SKM-1 (cell line): ENCODE results near the gene HVCN1.
"Not testable (repeated sequence)": the region's sequence is repeated elsewhere in the genome, so short reads cannot be mapped to it uniquely, and the experiment has no call there.

Source experiments
- DNase-seq: peaks from one replicate; lab custom pipeline; 2025; ENCODE audit not compliant: unreplicated experiment; lab: John Stamatoyannopoulos, UW

The HVCN1 gene, protein sequence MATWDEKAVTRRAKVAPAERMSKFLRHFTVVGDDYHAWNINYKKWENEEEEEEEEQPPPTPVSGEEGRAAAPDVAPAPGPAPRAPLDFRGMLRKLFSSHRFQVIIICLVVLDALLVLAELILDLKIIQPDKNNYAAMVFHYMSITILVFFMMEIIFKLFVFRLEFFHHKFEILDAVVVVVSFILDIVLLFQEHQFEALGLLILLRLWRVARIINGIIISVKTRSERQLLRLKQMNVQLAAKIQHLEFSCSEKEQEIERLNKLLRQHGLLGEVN

DNA sequence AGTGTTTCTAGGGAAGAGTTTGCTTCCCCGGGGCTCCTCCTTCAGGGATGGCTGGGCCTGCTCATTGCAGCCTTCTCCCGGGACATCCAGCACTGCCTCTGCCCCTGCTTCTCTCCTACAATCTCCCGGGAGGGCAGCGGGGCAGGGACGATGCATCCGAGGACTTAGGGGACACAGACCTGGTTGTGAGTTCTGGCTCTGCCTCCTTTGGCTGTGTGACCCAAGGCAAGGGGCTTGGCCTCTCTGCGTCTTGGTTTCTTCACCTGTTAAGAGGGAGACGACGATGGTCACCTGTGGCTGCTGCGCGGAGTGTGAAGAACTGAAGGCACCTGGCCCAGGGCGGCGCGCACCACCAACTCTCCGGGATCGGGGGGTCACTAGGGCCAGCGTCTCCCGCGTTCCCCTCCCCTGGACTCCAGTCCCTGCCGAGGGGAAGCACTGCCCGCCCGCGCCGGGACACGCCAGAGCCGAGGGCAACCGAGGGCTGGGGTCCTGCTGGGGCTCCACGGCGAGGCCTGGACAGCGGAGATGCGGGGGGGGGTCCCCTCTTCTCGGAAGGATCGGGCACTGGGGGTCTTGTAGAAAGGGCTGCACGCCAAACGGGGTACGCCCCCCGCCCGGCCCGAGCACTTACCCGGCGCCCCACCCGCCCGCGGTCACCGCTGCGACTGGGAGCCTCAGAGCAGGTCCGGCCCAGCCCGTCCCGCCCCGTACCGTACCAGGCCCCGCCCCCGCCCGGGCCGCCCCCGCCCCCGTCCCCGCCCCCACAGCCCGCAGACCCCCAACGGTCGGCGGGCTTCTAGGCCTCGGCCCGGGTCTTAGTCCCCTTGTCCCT, at the start of gene HVCN1:
HVCN1 (minus strand) TSS at position 670 of the 835 bp plus-strand sequence. CDS start 5,870 bp downstream, outside the sequence.
- DNase-seq, result no peak

DNA sequence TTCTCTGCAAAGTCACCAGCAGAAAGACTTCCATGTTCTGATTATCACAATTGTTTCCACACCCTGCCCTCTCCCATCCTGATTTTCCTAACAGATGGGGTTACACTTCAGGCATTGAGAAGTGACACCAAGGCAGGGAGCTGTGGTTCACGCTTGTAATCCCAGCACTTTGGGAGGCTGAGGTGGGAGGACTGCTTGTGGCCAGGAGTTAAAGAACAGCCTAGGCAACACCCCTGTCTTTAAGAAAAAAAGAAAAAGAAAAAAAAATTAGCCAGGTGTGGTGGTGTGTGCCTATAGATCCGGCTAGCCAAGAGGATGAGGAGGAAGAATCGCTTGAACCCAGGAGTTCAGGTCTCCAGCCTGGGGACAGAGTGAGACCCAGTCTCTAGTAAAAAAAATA, 48.6 kb upstream of the HVCN1 start:
- DNase-seq, result no peak

DNA sequence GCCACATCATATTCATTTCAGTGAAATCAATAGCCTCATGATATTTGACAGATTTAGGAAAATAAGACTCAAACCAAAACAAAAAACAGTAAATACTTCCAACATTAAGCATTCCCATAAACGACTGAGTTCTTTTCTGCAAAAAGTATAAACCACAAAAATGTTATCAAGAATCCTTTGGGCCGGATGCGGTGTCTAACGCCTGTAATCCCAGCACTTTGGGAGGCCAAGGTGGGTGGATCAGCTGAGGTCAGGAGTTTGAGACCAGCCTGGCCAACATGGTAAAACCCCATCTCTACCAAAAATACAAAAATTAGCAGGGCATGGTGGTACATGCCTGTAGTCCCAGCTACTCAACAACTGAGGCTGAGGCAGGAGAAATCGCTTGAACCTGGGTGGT, 48.1 kb upstream of the HVCN1 start:
- not testable (repeated sequence) for DNase-seq

DNA sequence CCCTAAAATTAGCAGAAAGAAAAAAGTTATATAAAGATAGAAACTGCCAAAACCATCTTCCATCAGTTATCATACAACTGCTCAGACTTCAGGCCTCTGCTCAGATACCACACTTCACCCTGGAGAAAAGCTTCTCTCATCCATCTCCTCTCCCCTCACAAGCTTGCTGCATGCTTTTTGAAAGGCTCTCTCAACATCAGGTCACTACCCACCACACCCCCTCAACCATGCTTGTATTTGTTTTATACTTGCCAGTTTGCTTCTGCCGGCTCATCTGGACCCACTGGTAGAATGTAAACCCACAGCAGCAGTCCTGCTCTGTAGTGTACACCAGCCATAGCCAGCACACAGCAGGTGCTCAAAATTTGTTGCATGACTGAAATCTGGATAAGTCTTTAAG, 45.0 kb upstream of the HVCN1 start:
- no peak for DNase-seq

DNA sequence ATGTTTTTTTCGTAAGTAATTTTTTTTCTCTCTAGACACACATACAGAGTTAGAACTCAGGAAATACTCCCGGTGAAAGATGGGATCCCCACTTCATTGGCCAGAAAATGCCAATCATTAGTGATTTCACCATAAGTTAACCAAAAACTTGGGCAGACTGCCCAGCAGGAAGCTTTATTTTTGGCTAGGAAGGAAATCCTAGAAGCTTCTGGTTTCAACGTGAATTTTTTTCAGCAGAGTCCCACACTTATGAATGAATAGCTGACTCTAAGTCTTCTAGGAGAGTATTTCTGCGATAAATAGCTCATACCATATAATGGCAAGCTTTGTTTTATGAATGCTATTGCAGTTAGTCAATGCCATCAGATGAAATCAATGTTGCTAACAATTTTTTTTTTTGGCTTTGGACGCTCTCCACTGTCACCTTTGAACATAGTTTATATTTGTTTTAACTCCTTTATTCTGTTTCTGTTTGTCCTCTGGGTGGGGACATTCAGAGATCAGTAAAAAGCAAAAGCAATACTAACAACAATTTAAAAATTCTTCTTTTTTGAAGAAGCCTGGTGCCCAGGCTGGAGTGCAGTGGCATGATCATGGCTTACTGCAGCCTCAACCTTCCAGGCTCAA, 44.3 kb upstream of the HVCN1 start:
- no peak for DNase-seq

DNA sequence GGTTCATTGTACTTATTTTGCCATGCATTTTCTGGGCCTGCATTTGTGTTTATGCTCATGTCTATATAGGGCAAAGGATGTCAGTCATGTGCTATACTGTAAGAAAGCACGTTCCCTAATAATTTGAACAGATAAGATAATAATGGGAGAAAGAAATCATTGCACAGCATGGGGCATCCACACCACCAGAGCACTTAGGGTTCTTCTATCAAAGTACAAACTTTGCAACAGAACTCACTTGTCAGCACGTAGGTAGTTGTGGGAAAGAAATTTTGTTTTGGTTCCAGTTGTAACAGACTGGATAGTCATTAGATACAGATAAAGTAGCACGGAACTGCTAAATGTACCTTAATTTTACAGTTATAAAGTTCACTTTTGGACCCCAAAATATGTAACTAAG, 43.7 kb upstream of the HVCN1 start:
- no peak for DNase-seq

DNA sequence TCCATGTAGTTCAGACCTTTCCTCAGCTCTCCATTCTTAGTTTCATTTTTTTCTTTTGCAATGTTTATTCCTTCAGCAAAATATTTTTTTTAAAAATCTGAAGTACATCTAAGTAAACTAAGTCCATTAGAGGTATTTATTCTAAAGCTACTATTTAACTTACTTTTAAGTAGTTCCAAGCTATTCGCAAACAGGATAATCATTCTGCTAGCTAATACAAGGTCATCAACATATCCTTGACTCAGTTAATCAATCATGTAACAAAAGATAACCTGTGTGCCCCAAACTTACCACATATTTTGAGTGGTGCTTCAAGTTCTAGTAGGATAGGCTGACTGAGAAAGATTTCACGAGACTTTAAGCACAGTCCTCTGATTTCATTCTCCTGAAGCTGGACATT, 42.6 kb upstream of the HVCN1 start:
- no peak for DNase-seq

DNA sequence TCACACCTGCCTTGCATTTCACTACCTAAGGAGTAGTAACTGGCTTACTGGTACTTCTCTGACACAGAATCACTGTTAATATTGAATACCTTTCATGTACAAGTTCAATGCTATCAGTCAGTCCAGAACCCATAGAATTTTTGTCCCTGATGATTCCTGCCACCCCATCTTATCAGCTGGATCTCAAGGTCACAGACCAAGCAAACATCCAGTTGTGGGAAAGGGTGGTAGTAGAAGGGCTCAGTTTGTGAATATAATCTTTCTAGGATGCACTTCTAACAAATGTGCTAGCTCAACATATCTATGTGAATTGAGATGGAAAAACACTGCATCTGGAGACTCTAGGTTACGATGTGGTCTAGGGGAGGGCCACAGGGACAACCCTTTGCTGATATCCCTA, 39.7 kb upstream of the HVCN1 start:
- no peak for DNase-seq

DNA sequence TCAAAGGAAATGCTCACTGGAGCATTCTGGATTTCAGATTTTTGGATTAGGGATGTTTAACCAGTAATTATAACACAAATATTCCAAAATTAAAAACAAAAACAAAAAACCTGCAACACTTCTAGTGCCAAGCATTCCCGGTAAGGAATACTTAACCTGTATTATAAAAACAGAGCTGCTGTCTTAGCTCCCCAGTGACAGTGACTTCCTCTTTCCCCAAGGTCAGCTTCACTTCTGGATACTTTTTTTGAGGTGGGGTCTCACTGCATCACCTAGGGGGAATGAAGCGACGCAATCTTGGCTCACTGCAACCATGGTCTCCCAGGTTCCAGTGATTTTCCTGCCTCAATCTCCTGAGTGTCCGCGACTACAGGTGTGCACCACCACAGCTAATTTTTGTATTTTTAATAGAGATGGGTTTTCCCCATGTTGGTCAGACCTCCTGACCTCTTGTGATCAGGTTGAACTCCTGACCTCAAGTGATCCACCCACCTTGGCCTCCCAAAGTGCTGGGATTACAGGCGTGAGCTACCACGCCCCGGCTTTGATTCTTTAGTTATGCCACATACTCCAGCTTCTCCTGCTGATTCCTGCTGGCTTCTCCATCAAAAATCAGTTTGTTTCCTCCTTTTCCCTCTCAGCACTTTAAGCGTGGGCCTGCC, 37.9 kb upstream of the HVCN1 start:
- no peak for DNase-seq

DNA sequence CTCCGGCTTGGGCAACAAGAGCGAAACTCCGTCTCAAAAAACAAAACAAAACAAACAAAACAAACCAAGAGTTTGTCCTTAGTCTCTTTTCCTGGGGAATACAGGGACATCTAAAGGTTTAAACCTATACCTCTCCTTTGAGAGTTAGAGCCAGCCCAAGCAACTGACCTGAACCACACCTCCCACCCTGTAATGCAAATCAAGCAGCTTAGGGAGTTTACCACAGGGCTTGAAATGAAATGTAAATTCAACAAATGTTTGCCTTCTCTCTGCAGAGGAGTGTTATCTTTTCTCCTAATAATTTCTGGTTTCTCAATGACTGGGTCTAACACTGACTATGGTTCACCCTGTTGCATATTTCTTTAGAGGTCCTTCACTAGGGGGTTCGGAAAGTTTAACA, 37.1 kb upstream of the HVCN1 start:
- no peak for DNase-seq

DNA sequence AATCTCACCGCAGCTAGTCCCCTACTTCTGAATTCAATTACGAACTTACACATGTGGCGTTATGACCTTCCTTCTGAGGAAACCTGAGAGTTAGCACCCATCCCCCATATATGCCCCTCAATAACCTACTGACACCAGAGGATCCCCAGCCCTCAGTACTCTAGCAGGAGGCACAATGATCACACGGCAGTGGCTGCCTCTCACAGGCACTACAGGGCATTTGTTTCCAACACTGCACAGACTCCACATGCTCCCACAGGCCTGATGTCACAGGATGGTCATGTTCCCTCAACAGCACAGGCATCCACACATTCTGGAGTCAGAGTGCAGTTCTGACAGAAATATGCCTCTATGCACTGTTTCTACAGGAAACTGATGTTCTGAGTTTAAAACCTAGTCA, 36.4 kb upstream of the HVCN1 start:
- no peak for DNase-seq

DNA sequence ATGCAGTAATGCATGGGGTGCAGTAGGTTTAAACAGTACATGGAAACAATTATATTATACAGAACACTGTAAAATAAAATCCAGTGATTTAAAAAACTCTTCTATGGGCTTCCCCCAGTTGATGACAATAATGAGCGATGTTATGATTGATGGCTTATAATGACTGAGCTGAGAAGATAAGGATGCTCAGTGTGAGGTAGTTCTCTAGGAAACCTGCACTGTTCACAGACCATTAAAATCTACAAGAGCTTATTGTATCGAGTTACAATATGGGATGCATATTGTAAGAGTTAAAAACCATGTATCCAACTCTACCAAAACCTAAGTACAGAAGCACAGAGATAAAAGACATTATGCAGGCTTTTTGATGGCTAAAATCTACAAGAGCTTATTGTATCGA, 34.0 kb upstream of the HVCN1 start:
- DNase-seq, result not testable (repeated sequence)

DNA sequence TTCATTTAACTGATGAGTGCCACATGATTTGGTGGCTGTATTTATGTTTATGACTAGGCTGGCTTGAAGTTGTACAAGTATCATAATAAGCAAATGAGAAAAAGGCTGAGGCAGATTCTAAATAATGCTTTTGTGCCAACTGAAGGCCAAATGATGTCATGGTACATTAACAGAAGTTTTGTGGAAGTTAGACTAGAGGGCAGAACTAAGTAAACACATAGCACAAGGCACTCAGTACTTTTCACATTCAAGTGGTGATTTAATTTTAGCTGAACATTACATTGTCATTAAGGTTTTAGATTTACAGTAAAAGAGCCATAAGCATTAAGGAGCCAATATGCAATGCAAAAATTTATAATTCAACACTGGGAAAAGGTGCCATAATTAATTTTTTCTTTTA, 32.7 kb upstream of the HVCN1 start:
- no peak for DNase-seq

DNA sequence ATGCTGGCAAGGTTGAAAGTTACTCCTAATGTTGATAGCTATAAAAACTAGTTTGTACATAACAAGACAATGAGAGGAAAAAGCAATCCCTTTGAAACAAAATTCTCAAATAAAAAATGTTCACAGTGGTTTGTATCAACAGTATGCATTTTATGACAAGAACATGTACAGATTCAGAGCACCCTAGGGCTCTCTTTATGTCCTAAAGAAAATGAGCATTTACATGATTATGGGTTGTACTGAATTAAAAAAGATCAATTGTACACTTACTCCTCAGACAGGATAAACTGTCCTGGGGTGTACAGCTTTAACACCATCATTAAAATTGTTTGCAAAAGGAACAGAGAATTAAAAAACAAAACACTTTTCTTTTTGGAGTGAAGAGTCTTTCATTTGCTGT, 31.6 kb upstream of the HVCN1 start:
- no peak for DNase-seq

DNA sequence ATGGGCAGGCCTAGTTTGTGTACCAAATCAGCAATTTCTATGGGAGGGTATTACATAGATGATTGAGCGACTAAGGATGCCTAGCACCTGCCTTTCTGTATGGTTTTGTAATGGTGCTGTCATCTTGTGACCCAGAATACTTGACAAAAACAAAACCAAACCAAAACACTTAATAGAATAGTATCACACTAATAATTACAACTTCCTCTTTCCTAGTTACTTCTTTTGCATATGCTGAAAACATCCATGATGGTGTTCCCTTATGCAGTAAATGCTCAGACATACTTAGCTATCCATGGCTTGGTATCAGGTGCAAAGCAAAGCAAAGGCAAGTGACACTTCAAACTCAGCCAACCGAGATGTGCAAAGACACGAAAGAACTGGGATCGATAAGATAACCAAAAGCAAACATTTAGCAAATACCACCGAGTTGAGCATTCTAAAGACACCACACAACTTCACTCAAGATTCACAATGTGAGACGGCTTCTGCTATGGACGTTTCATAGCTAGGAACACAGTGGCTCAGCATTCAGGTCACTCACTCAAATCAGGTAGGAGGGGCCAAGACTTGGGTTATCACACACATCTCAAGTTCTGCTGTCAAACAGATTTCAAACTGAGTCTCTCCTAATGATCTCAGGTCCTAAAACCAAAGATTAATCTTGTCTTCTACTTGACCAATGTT, 29.4 kb upstream of the HVCN1 start:
- no peak for DNase-seq

DNA sequence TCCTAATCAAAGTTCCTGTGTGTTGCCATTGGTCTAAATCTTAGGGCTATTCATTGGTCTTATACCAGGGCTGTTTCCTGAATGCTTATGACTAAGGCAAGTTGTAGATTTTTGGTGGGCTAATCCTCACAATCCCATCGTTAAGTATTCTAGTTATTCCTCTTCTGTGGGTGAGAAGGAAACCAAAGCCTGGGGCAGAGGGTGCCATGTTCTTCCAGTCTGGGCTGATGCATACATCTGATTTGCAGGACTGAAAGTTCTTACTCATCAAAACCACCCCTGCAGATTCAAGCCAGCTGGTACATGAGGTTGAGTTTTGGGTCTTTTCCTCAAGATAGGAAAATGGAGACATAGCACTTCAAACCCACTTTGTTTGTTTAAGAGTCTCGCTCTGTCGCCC, 28.1 kb upstream of the HVCN1 start:
- no peak for DNase-seq

DNA sequence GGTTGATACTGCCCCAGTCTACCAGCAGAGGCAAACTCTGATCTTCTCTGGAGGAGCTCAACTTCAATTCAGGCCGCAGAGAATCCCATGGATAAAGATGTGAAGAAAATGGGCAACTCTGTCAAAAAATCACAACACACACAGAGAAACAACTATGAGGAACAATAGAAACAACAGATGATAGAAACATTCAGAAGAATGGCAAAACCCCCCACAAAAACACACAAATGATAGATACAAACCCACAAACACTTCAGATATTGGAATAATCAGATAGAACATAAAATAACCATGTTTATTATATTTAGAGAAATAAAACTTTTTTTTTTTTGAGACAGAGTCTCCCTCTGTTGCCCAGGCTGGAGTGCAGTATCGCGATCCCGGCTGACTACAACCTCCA, 20.0 kb upstream of the HVCN1 start:
- no peak for DNase-seq

DNA sequence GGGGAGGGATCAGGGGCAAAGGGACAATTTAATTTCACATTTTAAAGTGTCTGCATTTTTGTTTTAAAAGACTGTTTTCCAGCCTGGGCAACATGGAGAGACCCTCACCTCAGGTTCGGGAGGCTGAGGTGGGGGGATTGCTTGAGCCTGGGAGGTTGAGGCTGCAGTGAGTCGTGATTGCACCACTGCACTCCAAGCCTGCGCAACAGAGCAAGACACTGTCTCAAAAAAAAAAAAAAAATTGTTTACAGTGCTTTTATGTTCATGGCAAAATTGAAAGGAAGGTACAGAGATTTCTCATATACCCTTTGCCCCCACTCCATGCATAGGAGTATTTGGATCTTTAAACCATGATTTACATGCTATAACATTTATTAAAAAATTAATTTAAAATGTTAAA, 16.4 kb upstream of the HVCN1 start:
- DNase-seq, result no peak

DNA sequence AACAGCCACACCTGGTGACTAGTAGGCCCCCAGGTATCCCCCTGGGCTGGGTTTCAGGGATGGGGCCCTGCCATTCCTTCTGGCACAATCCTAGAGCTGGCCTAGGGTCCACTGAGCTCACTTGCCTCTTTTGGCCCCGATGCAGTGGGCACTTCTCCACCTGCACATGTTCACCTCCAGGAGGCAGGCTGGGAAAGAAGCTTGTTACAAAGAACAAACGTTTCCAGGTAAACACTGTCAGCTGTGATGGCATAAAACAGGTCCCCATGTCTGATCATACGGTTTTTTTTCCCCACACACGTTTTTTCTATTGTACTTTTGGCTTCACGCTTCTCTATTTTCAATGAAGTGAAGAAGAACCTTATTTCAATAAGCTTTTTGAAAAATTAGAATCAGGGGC, 15.8 kb upstream of the HVCN1 start:
- no peak for DNase-seq

DNA sequence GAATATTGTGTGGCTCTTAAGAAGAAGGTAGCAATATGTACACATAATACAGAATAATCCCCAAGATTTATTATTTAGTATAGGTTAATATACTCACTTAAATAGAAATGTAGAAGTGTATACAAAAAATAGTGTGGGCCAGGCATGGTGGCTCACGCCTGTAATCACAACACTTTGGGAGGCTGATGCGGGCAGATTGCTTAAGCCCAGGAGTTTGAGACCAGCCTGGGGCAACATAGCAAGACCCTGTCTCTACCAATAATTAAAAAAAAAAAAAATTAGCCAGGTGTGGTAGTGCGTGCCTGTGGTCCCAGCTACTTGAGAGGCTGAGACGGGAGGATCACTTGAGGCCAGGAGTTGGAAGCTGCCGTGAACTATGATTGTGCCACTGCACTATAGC, 15.3 kb upstream of the HVCN1 start:
- DNase-seq, result no peak

DNA sequence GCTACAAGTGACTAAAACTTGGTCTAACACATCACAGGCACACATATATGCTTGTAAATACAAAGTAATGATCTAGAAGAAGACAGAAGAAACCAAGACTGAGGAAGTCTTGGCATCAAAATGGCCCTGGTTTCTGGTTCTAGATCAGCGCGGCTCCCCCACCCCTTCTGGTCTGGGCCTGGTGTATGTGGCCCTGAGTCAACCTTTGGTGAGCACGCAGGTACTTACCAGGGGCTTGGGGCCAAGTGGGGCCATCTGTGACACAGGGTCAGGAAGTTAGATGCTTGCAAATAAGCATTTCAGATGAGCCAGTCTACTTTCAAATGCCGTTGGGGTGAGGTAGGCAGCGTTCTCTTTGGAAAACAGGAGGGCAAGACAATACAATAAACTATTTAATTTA, 13.2 kb upstream of the HVCN1 start:
- DNase-seq, result no peak
